ENCODE results near the gene FMNL2.

DNA sequence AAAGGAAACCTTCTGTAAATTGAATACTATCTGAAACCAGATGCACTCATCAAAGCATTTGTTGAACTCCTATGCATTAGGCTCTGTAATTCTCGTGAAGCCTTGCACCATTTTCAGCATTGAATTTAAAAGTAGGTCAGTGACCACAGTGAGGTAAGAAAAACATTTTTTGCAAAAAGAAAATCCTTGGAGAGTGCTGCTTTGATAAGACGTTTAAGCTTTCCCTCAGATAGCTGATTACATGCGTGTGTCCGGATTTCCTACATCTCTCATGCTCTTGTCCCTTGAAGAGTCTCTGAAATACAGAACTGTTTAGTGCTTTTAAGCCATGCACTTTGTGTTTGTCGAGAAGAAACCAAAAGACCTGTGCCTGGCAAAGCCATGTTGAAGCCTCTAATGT is 113.6 kb downstream of the FMNL2 start:
- TF ChIP-seq, protein P1, sequence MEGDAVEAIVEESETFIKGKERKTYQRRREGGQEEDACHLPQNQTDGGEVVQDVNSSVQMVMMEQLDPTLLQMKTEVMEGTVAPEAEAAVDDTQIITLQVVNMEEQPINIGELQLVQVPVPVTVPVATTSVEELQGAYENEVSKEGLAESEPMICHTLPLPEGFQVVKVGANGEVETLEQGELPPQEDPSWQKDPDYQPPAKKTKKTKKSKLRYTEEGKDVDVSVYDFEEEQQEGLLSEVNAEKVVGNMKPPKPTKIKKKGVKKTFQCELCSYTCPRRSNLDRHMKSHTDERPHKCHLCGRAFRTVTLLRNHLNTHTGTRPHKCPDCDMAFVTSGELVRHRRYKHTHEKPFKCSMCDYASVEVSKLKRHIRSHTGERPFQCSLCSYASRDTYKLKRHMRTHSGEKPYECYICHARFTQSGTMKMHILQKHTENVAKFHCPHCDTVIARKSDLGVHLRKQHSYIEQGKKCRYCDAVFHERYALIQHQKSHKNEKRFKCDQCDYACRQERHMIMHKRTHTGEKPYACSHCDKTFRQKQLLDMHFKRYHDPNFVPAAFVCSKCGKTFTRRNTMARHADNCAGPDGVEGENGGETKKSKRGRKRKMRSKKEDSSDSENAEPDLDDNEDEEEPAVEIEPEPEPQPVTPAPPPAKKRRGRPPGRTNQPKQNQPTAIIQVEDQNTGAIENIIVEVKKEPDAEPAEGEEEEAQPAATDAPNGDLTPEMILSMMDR (IDR thresholded peaks at IDR 0.05): no peak
- no peak for TF ChIP-seq POLR2A (IDR thresholded peaks at IDR 0.05)

Data from heart left ventricle (tissue), 13 donors.